GM12801 (cell line): ENCODE data around the gene CACNA1S.

Source experiments
- CTCF ChIP-seq: IDR thresholded peaks from one replicate; pipeline ENCODE4 v1.5.1; 2011; ENCODE audit warnings: control low read depth; ENCODE audit not compliant: insufficient read length; ENCODE audit errors: extremely low read depth

CACNA1S gene

DNA sequence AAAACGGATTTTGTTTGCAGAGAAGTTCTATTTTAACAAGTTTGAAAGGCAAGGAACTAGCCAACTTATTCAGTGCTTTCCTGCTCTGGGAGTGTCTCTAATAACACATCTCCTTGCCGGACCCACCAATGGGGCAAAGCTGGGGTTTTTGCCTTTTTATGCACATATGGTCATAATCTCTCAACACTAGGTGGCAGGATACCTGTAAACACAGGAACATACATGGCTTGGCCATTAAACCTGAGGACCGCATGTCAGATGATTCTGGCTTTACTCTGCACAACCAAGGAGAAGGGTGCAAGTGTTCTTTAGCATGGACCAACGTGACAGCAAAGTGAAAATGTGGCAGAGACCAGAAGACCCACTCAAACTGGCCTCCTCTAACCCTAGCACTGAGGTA is 37.2 kb upstream of the CACNA1S start:
- TF ChIP-seq CTCF: no peak

DNA sequence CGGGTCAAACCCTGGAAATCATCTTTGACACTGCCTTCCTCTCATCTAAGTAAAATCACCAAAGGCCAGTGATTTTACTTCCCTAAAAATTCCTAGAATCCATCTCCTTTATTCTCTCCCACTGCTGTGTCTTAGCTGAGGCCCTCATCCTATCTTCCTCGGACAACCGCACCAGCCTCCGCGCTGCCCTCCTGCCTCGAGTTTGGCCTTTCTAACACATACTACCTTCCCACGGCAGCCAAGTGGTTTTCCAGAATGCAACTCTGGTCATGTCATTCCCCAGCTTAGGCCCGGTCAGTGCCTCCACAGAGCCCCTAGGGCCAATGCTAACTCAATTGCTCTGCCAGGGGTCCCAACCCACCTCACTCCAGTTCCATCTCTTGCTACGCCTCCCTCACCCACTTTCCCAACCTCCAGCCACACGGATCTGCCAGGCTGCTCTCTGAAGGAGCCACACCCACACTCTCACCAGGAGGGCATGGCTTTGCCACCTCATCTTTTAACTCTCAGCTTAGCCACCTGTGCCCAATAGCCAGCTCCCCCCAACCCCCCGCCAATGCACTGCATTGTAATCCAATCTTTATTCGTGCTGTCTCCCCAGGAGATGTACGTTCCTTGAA is 35.3 kb upstream of the CACNA1S start:
- TF ChIP-seq CTCF: no peak

GRCh38 chr1:201146626-201147390 is 34.6 kb upstream of the CACNA1S start:
- TF ChIP-seq CTCF: no peak

GRCh38 chr1:201145816-201146215 is 33.6 kb upstream of the CACNA1S start:
- TF ChIP-seq CTCF: no peak

DNA sequence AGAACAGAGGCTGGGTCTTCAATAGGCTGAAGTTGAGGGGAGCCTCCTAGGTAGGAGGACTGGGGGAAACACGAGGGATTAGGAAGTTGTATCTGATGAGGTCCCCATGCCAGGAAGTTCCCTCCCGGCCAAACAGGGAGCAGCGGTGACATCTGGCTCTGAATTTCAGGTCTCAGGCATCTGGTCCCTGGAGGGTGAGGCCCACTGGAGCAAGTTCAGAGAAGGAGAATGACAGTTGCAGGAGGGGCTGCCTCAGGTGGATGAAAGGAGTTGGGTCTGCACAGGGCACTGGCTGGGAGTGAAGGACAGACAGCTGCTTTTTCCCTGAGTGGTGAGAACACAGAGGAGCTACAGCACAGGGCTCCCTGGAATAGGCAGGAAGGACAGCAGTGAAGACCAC is 32.9 kb upstream of the CACNA1S start:
- TF ChIP-seq CTCF: no peak

DNA sequence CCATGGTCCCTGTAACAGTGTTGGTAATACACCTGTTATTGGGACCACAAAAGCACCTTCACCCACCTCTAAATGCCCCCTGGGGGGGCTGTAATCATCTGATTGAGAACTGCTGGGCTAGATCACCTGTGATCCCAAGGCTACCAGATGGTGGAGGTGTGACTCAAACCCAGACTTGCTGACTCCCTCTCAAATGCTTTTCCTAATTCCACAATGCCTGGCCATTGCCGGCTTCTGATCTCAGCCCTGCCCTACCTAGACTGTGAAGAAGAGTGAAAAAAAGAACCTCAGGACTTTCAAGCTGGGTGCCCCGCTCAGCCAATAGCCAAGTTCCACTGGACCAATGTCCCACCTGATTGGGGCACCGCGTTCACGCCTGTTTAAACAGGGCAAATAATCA is 32.5 kb upstream of the CACNA1S start:
- TF ChIP-seq CTCF: no peak

- TF ChIP-seq CTCF: no peak
Measured at GRCh38 chr1:201143726-201144635, 31.8 kb upstream of the CACNA1S start.
